ENCODE results near the gene SV2B. TPM values are rescaled to one million over a fixed set of nuclear protein-coding genes. Genes with fewer than 3 reads are reported as not detected.

SV2B gene
- total RNA-seq, 6 donors from 2014 or later: 0.40 to 1.4 (median 0.62) TPM; not detected in 2

DNA sequence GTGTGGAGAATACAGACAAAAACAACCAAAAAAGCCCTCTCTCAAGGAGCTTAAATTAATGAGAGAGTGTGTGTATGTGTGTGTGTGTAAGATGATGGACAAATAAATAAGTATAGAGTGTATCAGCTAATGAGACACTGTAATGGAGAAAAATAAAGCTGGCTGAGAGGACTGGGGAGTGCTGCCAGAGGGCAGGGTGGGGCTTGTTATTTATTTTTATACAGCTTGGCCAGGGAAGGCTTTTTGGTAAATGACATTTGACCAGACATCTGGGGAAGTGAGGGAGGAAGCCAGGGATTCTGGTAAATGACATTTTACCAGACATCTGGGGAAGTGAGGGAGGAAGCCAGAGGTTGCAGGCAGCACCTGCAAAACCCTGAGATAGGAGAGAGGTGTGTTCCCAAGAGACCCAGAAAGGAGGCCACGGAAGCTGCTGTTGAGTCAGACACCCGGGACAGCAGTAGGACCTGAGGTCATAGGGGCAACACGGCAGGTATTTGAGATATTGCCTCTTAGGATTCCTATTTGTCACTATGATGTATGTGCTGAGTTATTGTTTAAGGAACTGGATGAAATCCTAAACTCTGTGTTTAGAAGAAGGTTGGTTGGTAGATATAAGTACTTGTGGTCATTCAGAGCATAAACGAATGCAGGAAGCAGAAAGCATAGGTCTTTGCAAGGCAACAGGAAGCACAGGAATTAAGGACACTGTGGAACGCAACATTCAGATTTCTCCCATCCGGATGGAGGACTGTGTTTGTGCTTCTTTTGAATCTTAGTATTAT, 2.7 kb downstream of the SV2B start:
- TF ChIP-seq EP300 (IDR thresholded peaks at IDR 0.05): no peak
- TF ChIP-seq, protein P1, sequence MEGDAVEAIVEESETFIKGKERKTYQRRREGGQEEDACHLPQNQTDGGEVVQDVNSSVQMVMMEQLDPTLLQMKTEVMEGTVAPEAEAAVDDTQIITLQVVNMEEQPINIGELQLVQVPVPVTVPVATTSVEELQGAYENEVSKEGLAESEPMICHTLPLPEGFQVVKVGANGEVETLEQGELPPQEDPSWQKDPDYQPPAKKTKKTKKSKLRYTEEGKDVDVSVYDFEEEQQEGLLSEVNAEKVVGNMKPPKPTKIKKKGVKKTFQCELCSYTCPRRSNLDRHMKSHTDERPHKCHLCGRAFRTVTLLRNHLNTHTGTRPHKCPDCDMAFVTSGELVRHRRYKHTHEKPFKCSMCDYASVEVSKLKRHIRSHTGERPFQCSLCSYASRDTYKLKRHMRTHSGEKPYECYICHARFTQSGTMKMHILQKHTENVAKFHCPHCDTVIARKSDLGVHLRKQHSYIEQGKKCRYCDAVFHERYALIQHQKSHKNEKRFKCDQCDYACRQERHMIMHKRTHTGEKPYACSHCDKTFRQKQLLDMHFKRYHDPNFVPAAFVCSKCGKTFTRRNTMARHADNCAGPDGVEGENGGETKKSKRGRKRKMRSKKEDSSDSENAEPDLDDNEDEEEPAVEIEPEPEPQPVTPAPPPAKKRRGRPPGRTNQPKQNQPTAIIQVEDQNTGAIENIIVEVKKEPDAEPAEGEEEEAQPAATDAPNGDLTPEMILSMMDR (IDR thresholded peaks at IDR 0.05): no peak
- no peak for TF ChIP-seq POLR2AphosphoS5 (IDR thresholded peaks at IDR 0.05)
- TF ChIP-seq POLR2A (IDR thresholded peaks at IDR 0.05): no peak
- Histone ChIP-seq H3K27ac (no peak overlapping the region), H3K9me3 (no peaks in the 10 kb centered on the region), H3K36me3 (no peaks in the 10 kb centered on the region), H3K4me1 (peaks cover 14 to 28% (median 19%) of the 10 kb centered on the region in 4 donors), H3K4me3 (no peak overlapping the region), H3K27me3 (peaks cover 0 to 20% (median 4%) of the 10 kb centered on the region in 4 donors)
- no peak for DNase-seq
- WGBS, 2 donors: 51 to 52% methylated on average over 6 of the region's 6 CpGs
- ATAC-seq (ENCODE audit: low FRiP score in 2 of 2): no peak

DNA sequence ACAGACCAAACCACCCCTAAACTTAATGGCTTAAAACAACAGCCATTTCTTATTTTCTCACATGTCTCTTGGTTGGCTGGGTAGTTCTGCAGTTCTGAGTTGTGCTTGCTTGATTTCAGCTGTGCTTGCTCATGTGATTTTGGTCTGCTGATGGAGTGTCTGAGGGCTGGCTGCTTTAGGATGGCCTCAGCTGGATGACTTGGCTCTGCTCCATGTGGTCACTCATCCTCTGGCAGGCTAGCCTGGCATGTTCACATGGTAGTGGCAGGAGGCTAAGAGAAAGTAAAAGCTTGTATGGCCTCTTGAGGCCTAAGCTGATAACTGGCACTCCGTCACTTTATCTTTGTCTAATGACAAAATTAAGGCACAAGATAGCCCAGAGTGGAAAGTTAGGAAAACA, 4.1 kb downstream of the SV2B start:
- ATAC-seq (ENCODE audit: low FRiP score in 2 of 2) (peak in 1 of 2 donors; percentile 18), DNase-seq (no peak)
- no peaks in the 10 kb centered on the region for H3K36me3 ChIP-seq
- no peaks in the 10 kb centered on the region for H3K9me3 ChIP-seq
- no peak overlapping the region for H3K4me3 ChIP-seq
- 78 to 86% methylated on average over 1 of the region's 1 CpG for whole genome bisulfite sequencing, 2 donors
- H3K27me3 ChIP-seq: peaks cover 0 to 10% (median 4%) of the 10 kb centered on the region in 4 donors
- H3K27ac ChIP-seq: no peak overlapping the region
- no peak for TF ChIP-seq POLR2A (IDR thresholded peaks at IDR 0.05)
- no peak for TF ChIP-seq POLR2AphosphoS5 (IDR thresholded peaks at IDR 0.05)
- TF ChIP-seq, protein P1 (IDR thresholded peaks at IDR 0.05): no peak
- TF ChIP-seq EP300 (IDR thresholded peaks at IDR 0.05): no peak
- H3K4me1 ChIP-seq: peaks cover 14 to 28% (median 19%) of the 10 kb centered on the region in 4 donors

DNA sequence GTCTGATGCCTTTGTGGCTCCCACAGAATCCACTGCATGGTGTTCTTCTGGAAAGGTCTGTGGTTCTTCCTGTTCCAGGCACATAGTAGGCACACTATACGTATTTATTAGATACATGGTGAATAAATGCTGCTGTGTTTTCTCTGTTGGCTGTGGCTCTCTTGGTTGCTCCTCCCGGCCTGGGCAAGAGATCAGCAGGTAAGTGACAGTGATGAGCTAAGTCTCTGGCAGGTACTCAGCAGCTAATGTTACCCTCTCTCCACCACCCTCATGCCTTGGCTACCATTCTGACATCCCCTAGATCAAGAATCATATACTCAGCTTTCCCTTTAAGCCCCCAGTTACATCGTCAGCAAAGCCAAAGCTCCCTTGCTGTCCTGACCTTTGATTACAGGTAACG, 8.4 kb downstream of the SV2B start:
- Histone ChIP-seq H3K4me3 (no peak overlapping the region), H3K9me3 (no peaks in the 10 kb centered on the region), H3K36me3 (no peaks in the 10 kb centered on the region), H3K27ac (no peak overlapping the region), H3K27me3 (no peaks in the 10 kb centered on the region), H3K4me1 (no peaks in the 10 kb centered on the region)
- WGBS, 2 donors: 89 to 91% methylated on average over 4 of the region's 4 CpGs
- DNase-seq (no peak), ATAC-seq (ENCODE audit: low FRiP score in 2 of 2) (no peak)
- TF ChIP-seq, protein P1 (IDR thresholded peaks at IDR 0.05): no peak
- TF ChIP-seq EP300 (IDR thresholded peaks at IDR 0.05) (no peak), POLR2AphosphoS5 (IDR thresholded peaks at IDR 0.05) (no peak), POLR2A (IDR thresholded peaks at IDR 0.05) (no peak)

DNA sequence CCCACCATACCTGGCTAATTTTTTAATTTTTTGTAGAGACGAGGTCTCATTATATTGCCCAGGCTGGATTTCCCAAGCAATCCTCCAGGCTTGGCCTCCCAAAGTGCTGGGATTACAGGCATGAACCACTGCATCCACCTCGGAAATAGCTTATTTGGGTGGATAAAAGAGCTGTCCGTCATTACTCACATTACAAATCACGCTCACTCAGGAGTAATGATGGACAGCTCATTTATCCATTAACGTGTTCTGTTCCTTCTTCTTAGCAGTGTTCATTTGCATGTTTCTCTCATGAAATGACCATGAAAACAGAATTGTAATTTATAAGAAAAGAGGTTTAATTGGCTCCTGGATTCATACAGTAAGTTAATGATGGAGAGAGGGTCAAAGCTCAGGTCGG, 9.8 kb downstream of the SV2B start:
- TF ChIP-seq EP300 (IDR thresholded peaks at IDR 0.05) (no peak), POLR2A (IDR thresholded peaks at IDR 0.05) (no peak), POLR2AphosphoS5 (IDR thresholded peaks at IDR 0.05) (no peak)
- TF ChIP-seq, protein P1 (IDR thresholded peaks at IDR 0.05): no peak
- whole genome bisulfite sequencing, 2 donors: 86 to 89% methylated on average over 6 of the region's 6 CpGs
- no peaks in the 10 kb centered on the region for H3K27me3 ChIP-seq

DNA sequence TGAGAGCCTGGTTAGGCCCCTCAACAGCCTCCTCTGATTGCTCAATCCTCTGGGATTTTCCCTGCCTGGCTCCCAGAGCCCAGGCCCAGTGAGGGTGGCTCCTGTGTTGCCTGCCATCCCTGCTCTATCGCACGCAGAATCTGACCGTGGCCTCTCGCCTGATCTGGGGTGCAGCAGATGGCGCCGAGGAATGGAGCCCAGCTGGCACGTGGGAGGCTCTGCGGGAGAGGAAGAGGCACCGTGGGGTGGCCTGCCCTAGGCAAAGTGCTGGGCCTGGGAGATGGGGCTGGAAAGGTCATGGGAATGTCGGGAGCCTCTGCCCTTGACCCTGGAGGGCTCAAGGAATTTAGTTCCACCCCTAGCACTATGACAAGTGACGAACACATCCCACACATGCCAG, 10.3 kb downstream of the SV2B start:
- peak in 1 of 2 donors; percentile 46 for DNase-seq
- ATAC-seq (ENCODE audit: low FRiP score in 2 of 2): no peak
- no peaks in the 10 kb centered on the region for H3K4me1 ChIP-seq
- no peak overlapping the region for H3K27ac ChIP-seq
- H3K27me3 ChIP-seq: no peaks in the 10 kb centered on the region
- no peak overlapping the region for H3K4me3 ChIP-seq
- no peaks in the 10 kb centered on the region for H3K36me3 ChIP-seq
- TF ChIP-seq POLR2AphosphoS5 (IDR thresholded peaks at IDR 0.05) (no peak), EP300 (IDR thresholded peaks at IDR 0.05) (no peak), POLR2A (IDR thresholded peaks at IDR 0.05) (no peak)
- TF ChIP-seq, protein P1 (IDR thresholded peaks at IDR 0.05): no peak
- WGBS, 2 donors: 84 to 88% methylated on average over 11 of the region's 11 CpGs
- no peaks in the 10 kb centered on the region for H3K9me3 ChIP-seq

More for the DNA sequence above, 9.8 kb downstream of the SV2B start:
- H3K36me3 ChIP-seq: no peaks in the 10 kb centered on the region
- DNase-seq (no peak), ATAC-seq (ENCODE audit: low FRiP score in 2 of 2) (no peak)
- H3K9me3 ChIP-seq: no peaks in the 10 kb centered on the region
- H3K4me3 ChIP-seq: no peak overlapping the region
- no peaks in the 10 kb centered on the region for H3K4me1 ChIP-seq
- no peak overlapping the region for H3K27ac ChIP-seq

Measured in upper lobe of left lung (tissue), 6 donors.